ENCODE data around the gene ADCY10.
"Not testable (repeated sequence)": the region's sequence is repeated elsewhere in the genome, so short reads cannot be mapped to it uniquely, and the experiment has no call there.

ADCY10 gene

GRCh38 chr1:167863191-167863920 lies 50.6 kb downstream of the ADCY10 start:
- H3K27ac ChIP-seq; DNase-seq (ENCODE audit: low read depth, low spot score): not testable (repeated sequence)

DNA sequence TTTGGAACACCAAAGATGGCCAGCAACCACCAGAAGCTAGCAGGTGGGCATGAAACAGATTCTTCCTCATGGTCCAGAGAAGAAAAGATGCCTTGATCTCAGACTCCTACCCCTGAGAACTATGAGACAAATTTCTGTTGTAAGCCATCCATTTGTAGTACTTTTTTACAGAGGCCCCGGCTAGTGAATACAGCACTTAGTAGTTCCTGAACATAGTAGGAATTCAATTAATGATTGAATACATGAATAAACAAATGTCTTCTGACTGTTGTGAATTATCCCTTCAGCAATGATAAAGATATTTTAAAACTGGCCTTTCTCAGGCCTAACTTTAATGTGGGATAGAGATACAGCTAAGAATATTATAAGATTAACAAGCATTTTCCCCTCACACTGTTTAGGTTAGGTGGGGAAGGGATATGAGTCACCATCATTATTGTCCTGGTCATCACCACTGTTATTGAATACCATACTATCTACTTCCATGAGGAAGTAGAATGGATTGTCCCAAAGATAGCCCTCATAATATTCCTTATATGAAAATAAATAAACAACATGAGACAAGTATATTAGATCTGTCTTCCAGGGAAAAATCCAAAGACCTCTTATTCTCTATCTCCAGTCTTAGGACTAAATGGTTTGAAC lies 51.4 kb downstream of the ADCY10 start:
- DNase-seq (ENCODE audit: low read depth, low spot score), result no peak
- H3K27ac ChIP-seq, result no peak overlapping the region

DNA sequence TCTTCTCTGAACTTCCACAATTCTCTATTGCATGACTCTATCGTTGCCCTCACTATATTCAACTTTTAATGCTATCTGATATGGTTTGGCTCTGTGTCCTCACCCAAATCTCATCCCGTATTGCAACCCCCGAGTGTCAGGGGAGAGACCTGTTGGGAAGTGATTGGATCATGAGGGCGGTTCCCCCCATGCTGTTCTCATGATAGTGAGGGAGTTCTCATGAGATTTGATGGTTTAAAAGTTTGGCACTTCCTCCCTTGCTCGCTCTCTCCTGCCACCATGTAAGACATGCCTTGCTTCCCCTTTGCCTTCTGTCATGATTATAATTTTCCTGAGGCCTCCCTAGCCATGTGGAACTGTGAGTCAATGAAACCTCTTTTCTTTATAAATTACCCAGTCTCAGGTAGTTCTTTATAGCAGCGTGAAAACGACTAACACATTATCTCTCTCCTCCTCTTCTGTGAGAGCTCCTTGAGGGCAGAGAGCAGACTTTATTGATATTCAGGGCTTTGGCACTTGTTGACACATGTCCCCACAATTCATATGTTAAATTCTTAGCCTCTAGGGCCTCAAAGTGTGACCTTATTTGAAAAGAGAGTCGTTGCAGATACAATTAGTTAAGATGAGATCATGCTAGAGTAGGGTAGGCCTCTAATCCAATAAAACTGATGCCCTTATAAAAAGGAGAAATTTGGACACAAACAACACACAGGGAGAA lies 52.1 kb downstream of the ADCY10 start:
- DNase-seq (ENCODE audit: low read depth, low spot score), result no peak
- H3K27ac ChIP-seq, result no peak overlapping the region

DNA sequence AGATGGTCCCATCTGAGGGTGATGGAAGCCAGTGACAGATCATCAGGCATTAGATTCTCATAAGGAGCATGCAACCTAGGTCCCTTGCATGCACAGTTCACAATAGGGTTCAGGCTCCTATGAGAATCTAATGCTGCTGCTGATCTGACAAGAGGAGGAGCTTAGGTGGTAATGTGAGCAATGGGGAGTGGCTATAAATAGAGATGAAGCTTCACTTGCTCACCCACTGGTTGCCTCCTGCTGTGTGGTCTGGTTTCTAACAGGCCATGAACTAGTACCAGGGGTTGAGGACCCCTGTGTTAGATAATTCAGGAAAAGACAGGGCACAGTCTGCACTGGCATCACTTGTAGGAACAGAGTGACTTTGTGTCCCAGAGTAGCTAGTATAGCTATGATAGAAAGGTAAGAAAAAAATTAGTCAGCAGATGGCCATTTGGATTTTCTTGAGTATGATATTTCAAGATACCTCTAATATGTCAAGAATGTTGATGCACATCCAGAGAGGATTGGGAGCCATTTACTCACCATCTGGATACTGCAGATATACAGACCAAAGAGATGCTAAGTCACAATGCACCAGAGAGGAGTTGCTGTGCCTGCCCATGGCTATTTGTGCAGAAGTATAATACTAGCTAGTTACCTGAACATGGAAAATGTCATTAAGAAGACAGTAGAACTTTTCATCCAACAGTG lies 53.6 kb downstream of the ADCY10 start:
- H3K27ac ChIP-seq, result no peak overlapping the region

DNA sequence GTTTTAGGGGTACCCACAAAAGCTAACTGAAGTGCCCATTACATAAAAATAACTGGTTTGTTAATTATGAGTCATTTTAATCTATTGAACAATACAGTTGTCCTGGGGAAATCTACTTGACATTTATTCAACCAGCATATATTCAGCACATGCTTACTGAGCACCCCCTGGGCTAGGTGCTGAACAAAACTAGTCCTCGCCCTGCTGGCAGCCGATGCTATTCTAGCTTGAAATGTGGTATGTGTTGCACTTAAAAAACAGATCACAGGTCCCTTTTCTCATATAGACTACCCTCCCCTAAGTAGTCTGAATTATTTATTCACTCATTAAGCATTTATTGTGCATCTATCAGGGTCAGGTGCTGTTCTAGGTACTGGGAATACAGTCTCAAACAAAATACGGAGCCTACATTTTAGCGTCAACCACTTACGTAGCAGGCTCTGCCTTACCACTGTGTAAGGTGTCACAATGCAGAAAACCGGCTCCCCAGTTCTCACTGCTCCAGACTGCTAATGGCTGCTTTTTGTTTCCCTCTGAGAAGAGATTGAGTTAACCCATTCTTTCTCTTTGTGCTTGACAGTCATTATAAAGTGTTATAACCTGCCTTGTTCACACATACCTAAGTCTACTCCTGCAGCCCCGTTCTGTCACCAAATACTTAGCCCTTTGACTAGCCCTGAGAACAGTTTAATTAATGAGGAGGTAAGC lies 57.1 kb downstream of the ADCY10 start:
- no peak for DNase-seq (ENCODE audit: low read depth, low spot score)

More for the DNA sequence above, 53.6 kb downstream of the ADCY10 start:
- DNase-seq (ENCODE audit: low read depth, low spot score), result no peak

GRCh38 chr1:167854184-167854583 lies 59.8 kb downstream of the ADCY10 start:
- H3K27ac ChIP-seq, result no peak overlapping the region
- DNase-seq (ENCODE audit: low read depth, low spot score), result no peak

More for the DNA sequence above, 57.1 kb downstream of the ADCY10 start:
- no peak overlapping the region for H3K27ac ChIP-seq

DNA sequence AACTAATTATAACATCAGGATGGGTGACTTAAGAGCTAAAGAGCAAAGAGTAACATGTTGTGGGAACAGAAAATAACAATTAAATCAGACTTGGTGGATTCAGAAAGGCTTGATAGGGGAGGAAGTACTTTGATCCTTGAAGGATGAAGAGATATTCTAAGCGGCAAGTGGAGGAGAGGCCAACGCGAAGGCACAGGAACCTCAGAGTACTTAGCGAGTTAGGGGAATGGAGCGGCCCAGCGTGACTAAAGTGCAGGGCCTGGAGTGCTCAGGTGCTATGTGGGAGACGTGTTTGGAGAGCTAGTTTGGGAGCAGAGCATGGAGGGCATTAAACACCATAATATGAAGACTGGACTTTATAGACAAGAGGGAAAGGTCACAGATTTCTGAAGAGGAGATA lies 64.3 kb downstream of the ADCY10 start:
- no peak overlapping the region for H3K27ac ChIP-seq
- no peak for DNase-seq (ENCODE audit: low read depth, low spot score)

DNA sequence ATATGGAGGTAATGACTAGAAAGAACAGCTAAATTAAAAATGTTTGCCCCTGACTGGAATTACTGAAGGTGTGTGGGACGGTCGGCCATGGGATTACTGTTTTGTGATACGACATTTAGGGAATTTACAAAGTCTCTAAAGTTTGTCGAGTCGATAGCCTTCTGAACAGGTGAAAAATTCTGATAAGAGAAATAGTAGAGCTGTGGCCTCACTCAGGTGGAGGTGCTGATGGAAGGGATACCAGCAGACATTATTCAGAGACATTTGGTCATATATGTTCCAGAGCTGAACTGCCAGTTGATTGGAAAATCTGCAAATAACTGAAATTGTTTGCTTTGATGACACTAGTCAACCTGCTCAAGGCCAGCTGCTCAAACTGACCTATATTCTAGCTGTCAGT lies 71.1 kb downstream of the ADCY10 start:
- DNase-seq (ENCODE audit: low read depth, low spot score), result no peak
- H3K27ac ChIP-seq, result no peak overlapping the region

GRCh38 chr1:167841530-167841929 lies 72.4 kb downstream of the ADCY10 start:
- no peak for DNase-seq (ENCODE audit: low read depth, low spot score)
- H3K27ac ChIP-seq, result no peak overlapping the region

- H3K27ac ChIP-seq, result no peak overlapping the region
- no peak for DNase-seq (ENCODE audit: low read depth, low spot score)
Observed at GRCh38 chr1:167839009-167839408, 74.9 kb downstream of the ADCY10 start.

DNA sequence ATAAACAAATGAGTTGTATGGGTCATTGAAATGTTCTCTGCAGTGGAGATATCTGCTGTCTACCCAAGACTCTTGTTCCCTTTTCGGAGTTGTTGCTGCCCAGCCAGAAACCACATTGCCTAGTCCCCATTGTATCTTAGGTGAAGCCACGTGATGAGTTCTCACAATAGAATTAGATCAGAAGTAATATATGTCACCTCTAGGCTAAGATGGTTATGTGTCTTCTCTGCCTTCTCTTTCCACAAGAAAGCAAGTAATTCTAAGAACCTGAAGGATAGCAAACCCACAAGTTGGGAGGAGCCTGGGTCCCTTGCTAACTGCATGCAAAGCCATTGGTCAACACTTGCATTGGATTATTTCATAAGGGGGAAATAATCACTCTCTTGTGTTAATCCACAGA lies 76.6 kb downstream of the ADCY10 start:
- DNase-seq (ENCODE audit: low read depth, low spot score), result no peak
- H3K27ac ChIP-seq, result no peak overlapping the region

GRCh38 chr1:167836197-167836596 lies 77.7 kb downstream of the ADCY10 start:
- no peak overlapping the region for H3K27ac ChIP-seq
- DNase-seq (ENCODE audit: low read depth, low spot score), result no peak

GRCh38 chr1:167833904-167834303 lies 80.0 kb downstream of the ADCY10 start:
- DNase-seq (ENCODE audit: low read depth, low spot score), result no peak
- H3K27ac ChIP-seq, result no peak overlapping the region

- DNase-seq (ENCODE audit: low read depth, low spot score), result no peak
Observed at GRCh38 chr1:167832693-167833092, 81.2 kb downstream of the ADCY10 start.

GRCh38 chr1:167830668-167831067 lies 83.3 kb downstream of the ADCY10 start:
- DNase-seq (ENCODE audit: low read depth, low spot score); H3K27ac ChIP-seq: not testable (repeated sequence)

More at GRCh38 chr1:167832693-167833092, 81.2 kb downstream of the ADCY10 start:
- H3K27ac ChIP-seq, result no peak overlapping the region

GRCh38 chr1:167829868-167830267 lies 84.1 kb downstream of the ADCY10 start:
- no peak overlapping the region for H3K27ac ChIP-seq
- no peak for DNase-seq (ENCODE audit: low read depth, low spot score)

- H3K27ac ChIP-seq, result no peak overlapping the region
- no peak for DNase-seq (ENCODE audit: low read depth, low spot score)
Observed at GRCh38 chr1:167826127-167826526, 87.8 kb downstream of the ADCY10 start.

DNA sequence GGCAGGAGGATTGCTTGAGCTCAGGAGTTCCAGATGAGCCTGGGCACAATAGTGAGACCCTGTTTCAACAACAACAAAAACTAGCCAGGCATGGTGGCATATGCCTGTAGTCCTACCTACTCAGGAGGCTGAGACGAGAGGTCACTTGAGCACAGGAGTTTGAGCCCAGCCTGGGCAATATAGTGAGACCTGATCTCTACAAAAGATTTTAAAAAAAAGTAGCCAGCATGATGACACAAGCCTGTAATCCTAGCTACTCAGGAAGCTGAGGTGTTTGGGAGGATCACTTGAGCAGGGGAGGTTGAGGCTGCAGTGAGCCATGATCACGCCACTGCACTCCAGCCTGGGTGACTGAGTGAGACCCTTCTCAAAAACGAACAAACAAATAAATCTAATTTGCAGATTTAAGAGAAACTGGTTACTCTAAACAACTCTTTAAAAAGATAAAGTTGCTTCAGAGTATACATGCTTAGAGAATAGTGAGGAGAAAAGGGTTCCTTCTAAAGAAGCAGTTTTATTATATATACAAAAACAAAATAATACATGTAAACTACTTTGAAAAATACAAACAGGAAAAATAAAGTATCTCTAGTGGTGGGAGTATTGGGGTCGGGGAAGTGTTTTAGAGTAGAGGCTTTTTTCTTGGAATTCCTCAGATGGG lies 88.4 kb downstream of the ADCY10 start:
- DNase-seq (ENCODE audit: low read depth, low spot score), result no peak
- no peak overlapping the region for H3K27ac ChIP-seq

DNA sequence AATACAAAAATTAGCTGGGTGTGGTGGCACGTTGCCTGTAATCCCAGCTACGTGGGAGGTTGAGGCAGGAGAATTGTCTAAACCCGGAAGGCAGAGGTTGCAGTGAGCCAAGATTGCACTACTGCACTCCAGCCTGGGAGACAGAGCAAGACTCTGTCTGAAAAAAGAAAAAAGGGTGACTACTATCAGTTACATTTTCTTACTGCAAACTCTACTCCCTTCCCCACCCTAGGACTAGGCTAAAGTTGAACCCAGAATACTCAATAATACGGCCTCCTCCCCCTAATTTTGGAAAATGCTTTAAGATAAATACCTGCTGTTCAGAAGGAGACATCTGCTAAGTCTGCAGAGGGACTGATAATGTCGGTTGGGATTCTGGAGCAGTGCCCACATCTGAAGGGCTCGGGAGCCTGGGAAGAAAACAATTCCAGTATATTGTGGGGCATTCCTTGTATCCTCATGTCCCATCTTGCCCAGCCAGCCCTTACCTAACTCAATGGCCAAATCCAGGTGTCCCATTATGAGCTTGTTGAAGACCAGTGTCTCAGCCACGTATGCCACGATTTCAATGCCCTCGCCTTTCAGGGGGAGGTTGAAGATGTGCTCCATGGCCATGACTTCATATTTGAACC lies 89.7 kb downstream of the ADCY10 start:
- no peak overlapping the region for H3K27ac ChIP-seq
- DNase-seq (ENCODE audit: low read depth, low spot score), result no peak
